IMR-90 (cell line): ENCODE data around the gene PLEKHJ1. TPM values are rescaled to one million over a fixed set of nuclear protein-coding genes. Genes with fewer than 3 reads are reported as not detected.

Source experiments
- ATAC-seq: fragments of 200-7000 bp; cut with Tn5 transposase; 2 replicates; pipeline ENCODE4 v1.9.1; 2020; ENCODE audit warnings: low read depth, mild to moderate bottlenecking, moderate library complexity
- BruUV-seq: library from RNA; stranded (reverse); fragments of 400-500 nt; replicated peaks from 2 replicates; lab custom pipeline; 2021; lab: Mats Ljungman, UMichigan
- CTCF ChIA-PET: fragments of 300-600 bp; formaldehyde crosslinking; extraction: SDS; loops from one replicate; lab custom pipeline; 2021; ENCODE audit warnings: antibody characterized with exemption; lab: Yijun Ruan, JAX
- POLR2A ChIA-PET: fragments of 300-600 bp; sonication (Branson Sonifier 250); formaldehyde crosslinking; loops from one replicate; lab custom pipeline; 2022; ENCODE audit warnings: antibody characterized with exemption; ENCODE audit not compliant: unreplicated experiment; lab: Charles Lee
- DNase-seq: peaks from one replicate; pipeline ENCODE4 v3.0.0; 2013
- H2AFZ ChIP-seq: replicated peaks from 2 replicates; pipeline ENCODE3; 2013; ENCODE audit warnings: low read length, mild to moderate bottlenecking; ENCODE audit not compliant: poor library complexity
- H2AK5ac ChIP-seq: 2 replicates; pipeline ENCODE4 v1.6.1; 2013; ENCODE audit warnings: low read depth, low read length, inconsistent platforms
- H2AK9ac ChIP-seq: replicated peaks from 2 replicates; pipeline ENCODE3; 2013; ENCODE audit warnings: mild to moderate bottlenecking, low read depth, low read length, moderate library complexity; ENCODE audit not compliant: poor library complexity
- H2BK120ac ChIP-seq: 2 replicates; pipeline ENCODE4 v1.6.1; 2013; ENCODE audit warnings: low read depth, low read length, inconsistent platforms
- H2BK15ac ChIP-seq: 3 replicates; pipeline ENCODE4 v1.6.1; 2013; ENCODE audit warnings: low read depth, low read length, inconsistent platforms
- H2BK20ac ChIP-seq: 2 replicates; pipeline ENCODE4 v1.6.1; 2013; ENCODE audit warnings: low read depth, mild to moderate bottlenecking, inconsistent platforms, low read length, moderate library complexity
- H2BK5ac ChIP-seq: 2 replicates; pipeline ENCODE4 v1.6.1; 2013; ENCODE audit warnings: mild to moderate bottlenecking, low read depth, low read length, inconsistent platforms; ENCODE audit not compliant: poor library complexity, severe bottlenecking
- H3K14ac ChIP-seq: replicated peaks from 2 replicates; pipeline ENCODE4 v1.6.1; 2013; ENCODE audit warnings: low read depth, low read length, inconsistent platforms
- H3K18ac ChIP-seq: 2 replicates; pipeline ENCODE4 v1.6.1; 2013; ENCODE audit warnings: low read depth, low read length, control low read depth
- H3K23ac ChIP-seq: 2 replicates; pipeline ENCODE4 v1.6.1; 2013; ENCODE audit warnings: low read depth, low read length, inconsistent platforms
- H3K27ac ChIP-seq: 2 replicates; pipeline ENCODE4 v1.5.1; 2013; ENCODE audit warnings: mild to moderate bottlenecking, control low read depth, low read length; ENCODE audit not compliant: insufficient read depth
- H3K27me3 ChIP-seq: 2 replicates; pipeline ENCODE4 v1.6.1; 2013; ENCODE audit warnings: low read length; ENCODE audit not compliant: control insufficient read depth, insufficient read depth
- H3K36me3 ChIP-seq: 2 replicates; pipeline ENCODE4 v1.6.1; 2013; ENCODE audit warnings: low read length, mixed read lengths; ENCODE audit not compliant: control insufficient read depth, insufficient read depth
- H3K4ac ChIP-seq: 2 replicates; pipeline ENCODE4 v1.6.1; 2013; ENCODE audit warnings: low read depth, low read length, inconsistent platforms
- H3K4me1 ChIP-seq: 2 replicates; pipeline ENCODE4 v1.6.1; 2013; ENCODE audit warnings: low read length, mixed read lengths; ENCODE audit not compliant: control insufficient read depth, insufficient read depth
- H3K4me2 ChIP-seq: 2 replicates; pipeline ENCODE4 v1.6.1; 2013; ENCODE audit warnings: low read depth, mild to moderate bottlenecking, control low read depth, low read length, moderate library complexity
- H3K4me3 ChIP-seq: 2 replicates; pipeline ENCODE4 v1.5.1; 2013; ENCODE audit warnings: low read depth, mild to moderate bottlenecking, control low read depth, low read length, moderate library complexity; ENCODE audit not compliant: insufficient read depth
- H3K56ac ChIP-seq: 2 replicates; pipeline ENCODE4 v1.6.1; 2013; ENCODE audit warnings: low read length, inconsistent platforms; ENCODE audit not compliant: insufficient read depth; ENCODE audit errors: extremely low read depth
- H3K79me1 ChIP-seq, 2 experiments: 2 replicates each; pipeline ENCODE4 v1.6.1; 2013; ENCODE audit warnings: low read length in 2 of 2, inconsistent platforms in 1 of 2, low read depth in 1 of 2
- H3K9ac ChIP-seq: 2 replicates; pipeline ENCODE4 v1.6.1; 2013; ENCODE audit warnings: low read depth, low read length, control low read depth
- H3K9me1 ChIP-seq: 2 replicates; pipeline ENCODE4 v1.6.1; 2013; ENCODE audit warnings: low read length, inconsistent platforms; ENCODE audit not compliant: insufficient read depth
- H3K9me3 ChIP-seq: 2 replicates; pipeline ENCODE4 v1.6.1; 2013; ENCODE audit warnings: low read length; ENCODE audit not compliant: control insufficient read depth, insufficient read depth
- H4K20me1 ChIP-seq: 2 replicates; pipeline ENCODE4 v1.6.1; 2013; ENCODE audit warnings: low read length, inconsistent platforms; ENCODE audit not compliant: insufficient read depth
- H4K5ac ChIP-seq: 2 replicates; pipeline ENCODE4 v1.6.1; 2013; ENCODE audit warnings: mild to moderate bottlenecking, low read depth, low read length, control low read depth
- H4K8ac ChIP-seq, 2 experiments: 2 replicates each; pipeline ENCODE4 v1.6.1; 2013; ENCODE audit warnings: low read depth in 2 of 2, low read length in 2 of 2, control low read depth in 1 of 2, inconsistent platforms in 1 of 2
- H4K91ac ChIP-seq: 2 replicates; pipeline ENCODE4 v1.6.1; 2013; ENCODE audit warnings: low read depth, low read length, inconsistent platforms; ENCODE audit not compliant: insufficient read depth
- BHLHE40 ChIP-seq: fragments of 150-350 bp; IDR thresholded peaks from 2 replicates; pipeline ENCODE4 v1.6.1; 2016; ENCODE audit warnings: mild to moderate bottlenecking, low read depth, low read length
- CEBPB ChIP-seq: IDR thresholded peaks from 2 replicates; pipeline ENCODE4 v1.6.1; 2012; ENCODE audit warnings: low read depth, low read length, improper control_type of control experiment
- CHD1 ChIP-seq: IDR thresholded peaks from 2 replicates; pipeline ENCODE4 v1.6.1; 2012; ENCODE audit warnings: low read depth, low read length, improper control_type of control experiment
- CTCF ChIP-seq: conservative IDR thresholded peaks from 2 replicates; pipeline ENCODE4 v1.5.1; 2012; ENCODE audit warnings: mild to moderate bottlenecking, low read depth, low read length, improper control_type of control experiment
- ELK1 ChIP-seq: fragments of 150-350 bp; IDR thresholded peaks from 2 replicates; pipeline ENCODE4 v1.6.1; 2016; ENCODE audit warnings: low read depth, mild to moderate bottlenecking, low read length, moderate library complexity, borderline replicate concordance
- FOS ChIP-seq: fragments of 150-350 bp; IDR thresholded peaks from 2 replicates; pipeline ENCODE4 v1.6.1; 2016; ENCODE audit warnings: low read depth, low read length
- MAFK ChIP-seq: IDR thresholded peaks from 2 replicates; pipeline ENCODE4 v1.6.1; 2012; ENCODE audit warnings: low read depth, low read length, improper control_type of control experiment
- MAZ ChIP-seq: IDR thresholded peaks from 2 replicates; pipeline ENCODE4 v1.6.1; 2012; ENCODE audit warnings: low read depth, mild to moderate bottlenecking, low read length, improper control_type of control experiment, moderate library complexity, borderline replicate concordance
- MXI1 ChIP-seq: IDR thresholded peaks from 2 replicates; pipeline ENCODE4 v1.6.1; 2012; ENCODE audit warnings: low read depth, mild to moderate bottlenecking, low read length, moderate library complexity, borderline replicate concordance
- NFE2L2 ChIP-seq: fragments of 150-350 bp; IDR thresholded peaks from 2 replicates; pipeline ENCODE4 v1.6.1; 2016; ENCODE audit warnings: low read depth, mild to moderate bottlenecking, low read length
- POLR2A ChIP-seq: IDR thresholded peaks from 2 replicates; pipeline ENCODE4 v1.6.1; 2012; ENCODE audit warnings: mild to moderate bottlenecking, low read depth, low read length
- RAD21 ChIP-seq: IDR thresholded peaks from 2 replicates; pipeline ENCODE4 v1.6.1; 2012; ENCODE audit warnings: low read length, improper control_type of control experiment
- RCOR1 ChIP-seq: IDR thresholded peaks from 2 replicates; pipeline ENCODE4 v1.6.1; 2012; ENCODE audit warnings: mild to moderate bottlenecking, low read length, improper control_type of control experiment; ENCODE audit not compliant: insufficient replicate concordance
- RFX5 ChIP-seq: IDR thresholded peaks from 2 replicates; pipeline ENCODE4 v1.8.0; 2012; ENCODE audit warnings: low read depth, mild to moderate bottlenecking, low read length, moderate library complexity
- SMC3 ChIP-seq: fragments of 150-350 bp; IDR thresholded peaks from 2 replicates; pipeline ENCODE4 v1.6.1; 2016; ENCODE audit warnings: low read depth, mild to moderate bottlenecking, antibody characterized with exemption, low read length, moderate library complexity
- USF2 ChIP-seq: fragments of 150-350 bp; IDR thresholded peaks from 2 replicates; pipeline ENCODE4 v1.6.1; 2017; ENCODE audit warnings: mild to moderate bottlenecking, antibody characterized with exemption, low read length, low read depth
- WGBS, 2 experiments: methylation state at CpG; one replicate each; pipeline versions ENCODE4 v1.1.5 to v1.1.7; 2013; ENCODE audit warnings: missing lambda C conversion rate in 2 of 2; ENCODE audit not compliant: insufficient read length in 1 of 2; ENCODE audit errors: extremely low coverage in 2 of 2; 5-methylcytosine and 5-hydroxymethylcytosine counted together
- dilution Hi-C: fragments of 300-500 bp; cut with HindIII; formaldehyde crosslinking; loops from one replicate; pipeline ENCODE4 v1.14.3; 2018; ENCODE audit warnings: low sequenced_read_pairs; ENCODE audit not compliant: unreplicated experiment
- in situ Hi-C: fragments of 300-500 bp; cut with MboI; formaldehyde crosslinking; loops from 3 replicates; pipeline ENCODE4 v1.14.3; 2019; ENCODE audit warnings: low sequenced_read_pairs, inconsistent platforms, mixed read lengths
- intact Hi-C: fragments of 100-400 bp; cut with micrococcal nuclease; formaldehyde crosslinking; loops from 2 replicates; pipeline ENCODE4 v1.10.0; 2022
- polyA plus RNA-seq, 3 experiments: library from polyadenylated mRNA; depleted of rRNA; stranded (reverse); fragments of >200 nt; gene quantifications; 2 replicates each; pipeline ENCODE4 v1.2.3, GENCODE V29; 2012; ENCODE audit warnings: low replicate concordance in 1 of 3
- total RNA-seq: library from RNA; depleted of rRNA; stranded (reverse); fragments of >200 nt; gene quantifications from 2 replicates; pipeline ENCODE4 v1.2.3, GENCODE V29; 2012

The PLEKHJ1 gene
- total and polyA plus RNA-seq, 2 of the 4 experiments (the other 2 are of a cell fraction): 31.7 to 62.8 TPM

GRCh38 chr19:2213799-2214198 lies 22.3 kb downstream of the PLEKHJ1 start:
- Histone ChIP-seq H3K4me2 (no peak overlapping the region), H3K9me3 (no peaks in the 10 kb centered on the region), H4K20me1 (no peaks in the 10 kb centered on the region), H3K36me3 (peaks cover 67% of the 10 kb centered on the region), H2AK9ac (no peak overlapping the region), H3K27ac (no peak overlapping the region), H3K14ac (no peak overlapping the region), H2BK5ac (no peak overlapping the region), H4K91ac (no peak overlapping the region), H3K23ac (no peak overlapping the region), H2BK20ac (no peak overlapping the region), H2BK15ac (no peak overlapping the region), H3K56ac (no peak overlapping the region), H4K8ac (no peak overlapping the region), H3K9me1 (no peaks in the 10 kb centered on the region), H2BK120ac (no peak overlapping the region), H3K79me1 (peaks cover 13 to 49% of the 10 kb centered on the region in 2 experiments; a peak in 3 of 4 replicates), H3K27me3 (no peaks in the 10 kb centered on the region), H2AK5ac (no peak overlapping the region), H3K4me3 (no peak overlapping the region), H3K9ac (no peak overlapping the region), H3K4me1 (no peaks in the 10 kb centered on the region), H2AFZ (no peak overlapping the region), H3K18ac (no peak overlapping the region), H4K5ac (no peak overlapping the region), H3K4ac (no peak overlapping the region)
- TF ChIP-seq MAFK: no peak
- TF ChIP-seq RCOR1: no peak
- no peak for TF ChIP-seq CTCF
- TF ChIP-seq NFE2L2: no peak
- no peak for TF ChIP-seq RAD21
- TF ChIP-seq SMC3: no peak
- TF ChIP-seq POLR2A: no peak
- no peak for TF ChIP-seq FOS
- no peak for TF ChIP-seq ELK1
- TF ChIP-seq USF2: no peak
- no peak for TF ChIP-seq CEBPB
- TF ChIP-seq BHLHE40: no peak
- TF ChIP-seq MAZ: no peak
- no peak for TF ChIP-seq MXI1
- TF ChIP-seq RFX5: no peak
- TF ChIP-seq CHD1: no peak
- CTCF ChIA-PET: interaction anchor here (0.6 kb wide), 1 partner anchor 178 kb away, joined by 3 read pairs; no protein-coding TSS in a partner anchor
- no peak for ATAC-seq
- WGBS, 2 experiments: 93% methylated on average over 5 of the region's 26 CpGs; no CpG with 5 or more reads in 1 of the 2 experiments
- POLR2A ChIA-PET: no interaction called here
- dilution Hi-C loops: no loop called here
- in situ Hi-C loops: no loop called here
- no TSS peak for BruUV-seq
- intact Hi-C loops: no loop called here
- DNase-seq: no peak
